ENCODE measurements around the gene RGL1.
A peak's percentile ranks its signal among the peaks of the same experiment; 100 is the strongest.

RGL1 gene

GRCh38 chr1:183915625-183916510 lies 110.9 kb downstream of the RGL1 start:
- Histone ChIP-seq H3K27ac (ENCODE audit: low read depth, low read length, severe bottlenecking) (peak overlapping the region; percentile 54), H3K9me3 (ENCODE audit: control insufficient read depth, low read length) (no peaks in the 10 kb centered on the region)
- WGBS, 2 experiments (ENCODE audit: insufficient coverage in 2 of 2): 33 to 37% methylated on average over 8 to 9 of the region's 10 CpGs

GRCh38 chr1:183916574-183916973 lies 111.7 kb downstream of the RGL1 start:
- WGBS, 2 experiments (ENCODE audit: insufficient coverage in 2 of 2): 93 to 98% methylated on average over 4 to 5 of the region's 8 CpGs
- Histone ChIP-seq H3K4me1 (ENCODE audit: control insufficient read depth, insufficient read depth, low read length, poor library complexity, severe bottlenecking) (peaks cover 5% of the 10 kb centered on the region), H3K4me3 (ENCODE audit: extremely low read depth, insufficient read depth, low read length, poor library complexity, severe bottlenecking) (no peak overlapping the region), H3K36me3 (ENCODE audit: control insufficient read depth, insufficient read depth, low read length) (peaks cover 88% of the 10 kb centered on the region), H3K27ac (ENCODE audit: low read depth, low read length, severe bottlenecking) (no peak overlapping the region), H3K9me3 (ENCODE audit: control insufficient read depth, low read length) (no peaks in the 10 kb centered on the region)

More at GRCh38 chr1:183915625-183916510, 110.9 kb downstream of the RGL1 start:
- Histone ChIP-seq H3K36me3 (ENCODE audit: control insufficient read depth, insufficient read depth, low read length) (peaks cover 88% of the 10 kb centered on the region), H3K4me1 (ENCODE audit: control insufficient read depth, insufficient read depth, low read length, poor library complexity, severe bottlenecking) (peaks cover 5% of the 10 kb centered on the region), H3K4me3 (ENCODE audit: extremely low read depth, insufficient read depth, low read length, poor library complexity, severe bottlenecking) (no peak overlapping the region)

GRCh38 chr1:183918589-183918988 lies 113.7 kb downstream of the RGL1 start:
- WGBS, 2 experiments (ENCODE audit: insufficient coverage in 2 of 2): 83 to 98% methylated on average over 4 to 5 of the region's 6 CpGs
- Histone ChIP-seq H3K27ac (ENCODE audit: low read depth, low read length, severe bottlenecking) (no peak overlapping the region), H3K4me3 (ENCODE audit: extremely low read depth, insufficient read depth, low read length, poor library complexity, severe bottlenecking) (no peak overlapping the region), H3K4me1 (ENCODE audit: control insufficient read depth, insufficient read depth, low read length, poor library complexity, severe bottlenecking) (peaks cover 5% of the 10 kb centered on the region), H3K36me3 (ENCODE audit: control insufficient read depth, insufficient read depth, low read length) (peaks cover 87% of the 10 kb centered on the region), H3K9me3 (ENCODE audit: control insufficient read depth, low read length) (no peaks in the 10 kb centered on the region)

GRCh38 chr1:183920651-183921050 lies 115.7 kb downstream of the RGL1 start:
- Histone ChIP-seq H3K27ac (ENCODE audit: low read depth, low read length, severe bottlenecking) (no peak overlapping the region), H3K36me3 (ENCODE audit: control insufficient read depth, insufficient read depth, low read length) (peaks cover 82% of the 10 kb centered on the region), H3K9me3 (ENCODE audit: control insufficient read depth, low read length) (no peaks in the 10 kb centered on the region), H3K4me3 (ENCODE audit: extremely low read depth, insufficient read depth, low read length, poor library complexity, severe bottlenecking) (no peak overlapping the region), H3K4me1 (ENCODE audit: control insufficient read depth, insufficient read depth, low read length, poor library complexity, severe bottlenecking) (peaks cover 2% of the 10 kb centered on the region)
- 75 to 80% methylated on average over 1 of the region's 3 CpGs for WGBS, 2 experiments (ENCODE audit: insufficient coverage in 2 of 2)

- WGBS, 2 experiments (ENCODE audit: insufficient coverage in 2 of 2): 94 to 97% methylated on average over 14 to 15 of the region's 15 CpGs
- Histone ChIP-seq H3K27ac (ENCODE audit: low read depth, low read length, severe bottlenecking) (no peak overlapping the region), H3K36me3 (ENCODE audit: control insufficient read depth, insufficient read depth, low read length) (peaks cover 81% of the 10 kb centered on the region), H3K4me1 (ENCODE audit: control insufficient read depth, insufficient read depth, low read length, poor library complexity, severe bottlenecking) (no peaks in the 10 kb centered on the region), H3K9me3 (ENCODE audit: control insufficient read depth, low read length) (no peaks in the 10 kb centered on the region), H3K4me3 (ENCODE audit: extremely low read depth, insufficient read depth, low read length, poor library complexity, severe bottlenecking) (no peak overlapping the region)
Measured at GRCh38 chr1:183922197-183922596, 117.3 kb downstream of the RGL1 start.

- Histone ChIP-seq H3K4me1 (ENCODE audit: control insufficient read depth, insufficient read depth, low read length, poor library complexity, severe bottlenecking) (no peaks in the 10 kb centered on the region), H3K27ac (ENCODE audit: low read depth, low read length, severe bottlenecking) (peak overlapping the region; percentile 33), H3K36me3 (ENCODE audit: control insufficient read depth, insufficient read depth, low read length) (peaks cover 75% of the 10 kb centered on the region), H3K4me3 (ENCODE audit: extremely low read depth, insufficient read depth, low read length, poor library complexity, severe bottlenecking) (no peak overlapping the region), H3K9me3 (ENCODE audit: control insufficient read depth, low read length) (no peaks in the 10 kb centered on the region)
- WGBS, 2 experiments (ENCODE audit: insufficient coverage in 2 of 2): 86 to 88% methylated on average over 8 of the region's 8 CpGs
Measured at GRCh38 chr1:183925947-183926346, 121.0 kb downstream of the RGL1 start.

- Histone ChIP-seq H3K9me3 (ENCODE audit: control insufficient read depth, low read length) (no peaks in the 10 kb centered on the region), H3K4me3 (ENCODE audit: extremely low read depth, insufficient read depth, low read length, poor library complexity, severe bottlenecking) (no peak overlapping the region), H3K36me3 (ENCODE audit: control insufficient read depth, insufficient read depth, low read length) (peaks cover 65% of the 10 kb centered on the region), H3K4me1 (ENCODE audit: control insufficient read depth, insufficient read depth, low read length, poor library complexity, severe bottlenecking) (no peaks in the 10 kb centered on the region), H3K27ac (ENCODE audit: low read depth, low read length, severe bottlenecking) (peak overlapping the region; percentile 65)
- WGBS, 2 experiments (ENCODE audit: insufficient coverage in 2 of 2): 96 to 98% methylated on average over 4 of the region's 5 CpGs
Measured at GRCh38 chr1:183926983-183927382, 122.1 kb downstream of the RGL1 start.

- H3K9me3 ChIP-seq (ENCODE audit: control insufficient read depth, low read length): no peaks in the 10 kb centered on the region
- H3K4me3 ChIP-seq (ENCODE audit: extremely low read depth, insufficient read depth, low read length, poor library complexity, severe bottlenecking): no peak overlapping the region
- peaks cover 29% of the 10 kb centered on the region for H3K36me3 ChIP-seq (ENCODE audit: control insufficient read depth, insufficient read depth, low read length)
- WGBS, 2 experiments (ENCODE audit: insufficient coverage in 2 of 2): no CpG with 5 or more reads among the region's 2 CpGs
- peak overlapping the region; percentile 23 for H3K27ac ChIP-seq (ENCODE audit: low read depth, low read length, severe bottlenecking)
- no peaks in the 10 kb centered on the region for H3K4me1 ChIP-seq (ENCODE audit: control insufficient read depth, insufficient read depth, low read length, poor library complexity, severe bottlenecking)
Measured at GRCh38 chr1:183931646-183932271, 126.8 kb downstream of the RGL1 start.

- Histone ChIP-seq H3K4me1 (ENCODE audit: control insufficient read depth, insufficient read depth, low read length, poor library complexity, severe bottlenecking) (no peaks in the 10 kb centered on the region), H3K36me3 (ENCODE audit: control insufficient read depth, insufficient read depth, low read length) (peaks cover 25% of the 10 kb centered on the region), H3K9me3 (ENCODE audit: control insufficient read depth, low read length) (no peaks in the 10 kb centered on the region), H3K4me3 (ENCODE audit: extremely low read depth, insufficient read depth, low read length, poor library complexity, severe bottlenecking) (no peak overlapping the region), H3K27ac (ENCODE audit: low read depth, low read length, severe bottlenecking) (peak overlapping the region; percentile 23)
- 84 to 87% methylated on average over 14 of the region's 15 CpGs for WGBS, 2 experiments (ENCODE audit: insufficient coverage in 2 of 2)
Measured at GRCh38 chr1:183932412-183932811, 127.5 kb downstream of the RGL1 start.

- WGBS, 2 experiments (ENCODE audit: insufficient coverage in 2 of 2): 100% methylated on average over 1 of the region's 4 CpGs; no CpG with 5 or more reads in 1 of the 2 experiments
Measured at GRCh38 chr1:183933528-183934179, 128.7 kb downstream of the RGL1 start.

More at GRCh38 chr1:183933528-183934179, 128.7 kb downstream of the RGL1 start:
- Histone ChIP-seq H3K36me3 (ENCODE audit: control insufficient read depth, insufficient read depth, low read length) (peaks cover 13% of the 10 kb centered on the region), H3K27ac (ENCODE audit: low read depth, low read length, severe bottlenecking) (no peak overlapping the region), H3K4me1 (ENCODE audit: control insufficient read depth, insufficient read depth, low read length, poor library complexity, severe bottlenecking) (no peaks in the 10 kb centered on the region), H3K4me3 (ENCODE audit: extremely low read depth, insufficient read depth, low read length, poor library complexity, severe bottlenecking) (no peak overlapping the region), H3K9me3 (ENCODE audit: control insufficient read depth, low read length) (no peaks in the 10 kb centered on the region)
